NCI-H146 treated with DMSO at 0.1 percent for 48 hours (cell line): ENCODE results near the gene RFX2.
A peak's percentile ranks its signal among the peaks of the same experiment; 100 is the strongest.
"Not testable (repeated sequence)": the region's sequence is repeated elsewhere in the genome, so short reads cannot be mapped to it uniquely, and the experiment has no call there.

Experiments
- DNase-seq: peaks from one replicate; lab custom pipeline; 2025; ENCODE audit not compliant: unreplicated experiment; lab: John Stamatoyannopoulos, UW

Gene RFX2

DNA sequence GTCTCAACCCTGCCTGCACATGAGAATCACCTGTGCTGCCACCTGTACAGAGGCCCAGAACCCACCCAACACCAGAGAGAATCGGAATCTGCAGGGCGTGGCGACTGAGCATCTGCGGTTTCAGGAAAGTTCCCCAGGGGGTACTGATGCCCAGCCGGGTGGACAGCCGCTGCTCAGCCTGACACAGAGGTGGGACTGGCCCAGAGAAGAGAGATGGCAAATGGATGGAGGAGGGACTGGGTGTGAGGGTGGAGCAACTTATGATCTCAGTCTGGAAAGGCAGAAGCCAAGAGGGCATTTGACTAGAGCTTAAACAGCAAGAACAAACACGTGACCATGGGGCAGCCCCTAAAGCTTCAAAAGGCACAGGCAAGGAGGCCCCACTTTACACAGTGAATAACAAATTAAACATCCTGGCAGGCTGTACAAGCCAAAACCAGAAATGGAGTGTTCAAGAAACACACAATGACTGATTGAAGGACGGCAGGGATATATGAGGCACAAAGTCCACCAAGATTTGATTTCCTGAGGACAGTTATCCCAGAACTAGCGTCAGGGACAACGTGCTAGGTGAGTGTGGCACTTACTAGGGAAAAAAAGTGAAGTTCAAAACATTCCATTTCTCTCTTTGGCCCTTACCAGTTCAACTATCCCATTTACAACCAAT lies 135.4 kb downstream of the RFX2 start:
- no peak for DNase-seq

DNA sequence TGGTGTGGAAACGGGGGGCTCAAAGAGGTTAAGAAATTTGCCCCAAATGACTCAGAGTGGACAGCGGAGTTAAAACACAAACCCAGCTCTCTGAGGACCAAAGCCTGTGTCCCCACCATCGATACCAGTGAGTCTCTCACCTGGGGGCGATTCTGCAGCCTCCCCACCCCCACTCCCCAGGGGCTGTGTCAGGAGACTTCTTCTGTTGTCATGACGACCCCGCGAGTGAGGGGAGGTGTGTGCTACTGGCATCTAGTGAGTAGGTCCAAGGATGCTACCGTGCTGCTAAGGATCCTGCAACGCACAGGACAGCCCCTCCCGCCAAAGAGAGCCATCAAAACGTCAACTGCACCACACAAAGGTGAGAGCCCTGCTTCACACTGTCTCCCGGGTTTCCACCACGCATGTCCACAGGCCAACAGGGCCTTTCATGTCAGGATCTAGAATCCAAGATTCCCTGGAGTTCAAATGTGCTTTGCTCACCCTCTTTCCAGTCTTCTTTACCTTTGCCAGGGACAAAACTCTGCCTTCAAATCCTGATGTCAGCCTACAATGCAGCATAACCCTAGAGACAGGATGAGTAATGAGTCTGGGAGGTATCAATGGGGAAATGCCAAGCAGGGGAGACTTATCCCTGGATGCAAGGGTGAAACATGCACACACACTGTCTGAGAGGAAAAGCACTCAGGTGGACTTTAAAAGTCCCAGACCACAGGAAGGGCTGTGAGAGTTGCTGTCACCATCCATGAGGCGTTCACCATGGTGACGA lies 136.2 kb downstream of the RFX2 start:
- no peak for DNase-seq

DNA sequence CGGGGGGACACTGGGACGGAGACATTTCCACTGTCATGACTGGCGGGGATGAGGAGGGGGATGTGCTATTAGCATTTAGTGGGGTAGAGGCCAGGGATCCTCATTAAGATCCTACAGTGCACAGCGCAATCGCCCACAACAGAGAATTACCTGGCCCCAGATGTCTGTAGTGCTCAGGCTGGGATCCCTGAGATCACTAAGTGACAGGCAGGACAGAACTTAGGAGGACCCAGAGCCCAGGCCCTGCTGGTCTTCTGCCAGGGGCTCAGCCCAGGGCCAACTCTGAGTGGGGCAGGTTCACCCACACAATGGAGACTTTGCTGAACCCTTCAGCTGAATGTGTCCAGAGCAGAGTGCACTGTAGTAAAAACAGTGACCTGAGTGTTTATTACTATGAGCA lies 136.9 kb downstream of the RFX2 start:
- no peak for DNase-seq

DNA sequence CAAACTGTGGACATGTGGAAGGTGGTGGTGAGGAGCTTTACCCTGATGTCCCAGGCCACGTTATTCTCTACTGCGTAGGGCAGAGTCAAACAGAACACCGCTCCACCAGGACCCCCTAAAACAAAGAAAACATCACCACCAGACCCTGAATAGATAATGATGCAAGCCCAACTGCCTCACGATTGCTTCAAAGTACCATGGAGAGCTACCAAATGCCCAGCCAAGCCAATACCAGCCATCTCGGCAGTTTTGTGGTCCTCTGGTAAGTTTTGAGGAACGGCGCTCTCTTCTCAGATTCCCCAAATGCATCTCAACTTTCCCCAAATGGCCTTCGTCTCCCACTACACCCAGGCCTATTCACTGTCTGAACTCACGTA lies 138.0 kb downstream of the RFX2 start:
- no peak for DNase-seq

DNA sequence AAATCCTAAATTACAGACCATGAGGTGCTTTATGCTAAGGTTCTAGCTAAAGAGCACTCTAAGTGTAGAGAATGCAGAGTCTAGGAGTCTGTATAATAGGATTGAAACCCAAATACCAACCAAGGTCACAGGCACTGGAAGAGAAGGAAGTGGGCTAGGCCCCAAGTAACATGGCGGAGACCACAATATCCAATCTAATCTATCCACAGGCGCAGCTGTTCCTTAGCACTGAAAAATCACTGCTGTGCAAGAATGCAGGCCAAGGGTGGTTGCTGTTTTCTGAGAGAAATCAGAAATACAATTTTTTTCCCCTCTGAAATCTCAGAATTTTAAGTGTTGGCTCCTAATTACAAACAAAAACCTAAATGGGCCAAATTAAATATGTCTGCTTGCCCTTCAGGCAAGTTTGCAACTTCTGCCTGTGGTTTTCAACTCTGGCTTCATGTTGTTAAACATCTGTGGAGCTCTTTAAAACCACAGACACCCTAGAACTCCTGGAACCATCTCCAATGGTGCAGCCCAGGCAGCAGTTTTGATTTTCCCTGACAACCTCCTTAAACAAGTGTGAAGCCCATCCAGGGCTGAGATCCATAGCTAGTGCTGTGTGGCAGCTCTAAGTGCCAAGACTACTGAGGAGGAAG lies 138.5 kb downstream of the RFX2 start:
- DNase-seq, result no peak

DNA sequence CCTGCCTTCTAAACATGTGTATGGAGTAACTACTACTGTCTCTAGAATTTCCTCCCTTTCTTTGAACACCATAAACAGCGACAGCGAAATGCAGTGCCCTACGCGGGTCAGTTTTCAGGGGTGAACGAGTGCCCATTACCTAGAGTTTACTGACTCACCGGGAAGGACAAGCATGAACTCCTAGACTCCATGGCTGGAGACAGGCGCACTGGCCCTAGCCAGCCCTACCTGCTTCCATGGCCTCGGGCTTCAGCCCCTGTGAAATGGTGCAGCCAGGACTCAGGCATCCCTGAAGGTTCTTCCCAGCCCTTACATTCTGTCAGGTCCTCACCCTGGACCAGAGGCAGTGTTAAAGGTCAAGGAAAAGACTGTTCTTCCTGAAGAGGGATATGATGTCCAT lies 140.8 kb downstream of the RFX2 start:
- DNase-seq, result no peak

DNA sequence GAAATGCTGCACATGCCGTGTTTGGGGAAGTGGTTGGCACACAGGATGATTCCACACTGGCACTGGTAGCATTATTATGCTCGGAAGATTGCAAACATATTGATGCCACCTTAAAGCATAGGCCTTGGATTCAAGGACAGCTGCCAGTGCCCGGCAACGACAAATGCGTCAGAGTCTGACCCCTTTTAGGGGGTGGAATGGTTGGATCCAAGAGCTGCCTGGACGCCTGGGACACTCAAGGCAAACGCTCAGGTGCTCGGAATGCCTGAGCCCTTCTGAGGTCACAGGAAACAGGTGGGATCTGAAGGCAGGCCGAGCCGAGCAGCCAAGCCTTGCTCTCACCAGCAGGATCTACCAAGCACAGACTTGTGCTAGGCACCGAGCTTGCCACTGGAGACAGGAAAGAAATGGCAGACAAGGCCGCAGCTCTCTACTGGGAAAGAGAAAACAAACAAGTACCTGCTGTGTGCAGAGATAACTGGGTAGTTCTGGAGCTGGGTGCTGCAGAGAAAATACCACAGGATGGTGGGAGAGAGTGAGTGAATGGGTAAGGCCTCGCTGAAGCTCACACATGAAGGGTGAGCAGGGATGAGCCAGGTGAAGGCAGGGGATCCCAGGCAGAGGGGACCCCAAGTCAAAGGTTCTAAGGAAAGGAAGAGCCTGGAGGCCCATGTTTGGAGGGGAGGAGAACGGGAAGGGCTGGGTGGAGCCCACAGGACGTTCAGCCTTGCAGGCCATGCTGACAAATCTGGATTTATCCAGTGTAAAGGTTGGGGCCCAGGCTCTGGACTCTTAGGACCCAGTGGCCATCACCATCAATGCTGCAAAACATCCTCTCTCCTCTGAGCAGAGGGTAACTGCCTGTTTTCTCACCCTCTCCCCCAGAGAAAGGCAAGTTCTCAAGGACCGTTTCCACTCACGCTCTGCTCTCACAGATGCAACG lies 141.6 kb downstream of the RFX2 start:
- no peak for DNase-seq

DNA sequence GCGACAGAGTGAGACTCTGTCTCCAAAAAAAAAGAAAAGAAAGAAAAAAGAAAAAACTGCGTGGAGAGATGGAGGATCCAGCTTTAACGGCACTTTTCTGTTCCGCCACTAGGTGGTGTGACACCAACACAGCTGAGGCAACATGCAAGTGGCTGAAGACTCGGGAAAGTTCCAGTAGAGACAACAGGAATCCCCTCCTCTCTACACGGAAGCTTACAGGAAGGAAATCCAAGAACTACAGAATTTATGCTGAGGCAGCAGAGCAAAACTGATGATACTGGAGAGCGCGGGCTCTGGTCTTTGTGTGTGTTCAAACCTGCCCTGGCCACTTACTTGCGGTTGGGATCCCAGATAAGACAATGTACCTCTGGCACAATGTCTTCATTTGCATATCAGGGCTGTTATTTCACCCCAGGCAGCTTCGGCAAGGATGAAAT lies 142.3 kb downstream of the RFX2 start:
- no peak for DNase-seq

DNA sequence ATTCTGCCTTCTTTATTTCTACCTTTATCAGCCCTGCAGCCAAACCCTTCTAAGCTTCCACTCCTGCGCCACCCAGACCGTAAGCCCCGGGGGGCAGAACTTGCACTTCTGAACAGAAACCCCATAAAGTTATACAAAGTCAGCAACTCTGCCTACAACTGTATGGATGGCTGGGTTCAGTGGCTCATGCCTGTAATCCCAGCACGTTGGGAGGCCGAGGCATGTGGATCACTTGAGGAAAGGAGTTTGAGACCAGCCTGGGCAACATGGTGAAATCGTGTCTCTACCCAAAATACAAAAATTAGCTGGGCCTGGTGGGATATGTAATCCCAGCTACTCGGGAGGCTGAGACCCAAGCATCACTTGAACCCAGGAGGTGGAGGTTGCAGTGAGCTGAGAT lies 142.7 kb downstream of the RFX2 start:
- DNase-seq, result no peak

DNA sequence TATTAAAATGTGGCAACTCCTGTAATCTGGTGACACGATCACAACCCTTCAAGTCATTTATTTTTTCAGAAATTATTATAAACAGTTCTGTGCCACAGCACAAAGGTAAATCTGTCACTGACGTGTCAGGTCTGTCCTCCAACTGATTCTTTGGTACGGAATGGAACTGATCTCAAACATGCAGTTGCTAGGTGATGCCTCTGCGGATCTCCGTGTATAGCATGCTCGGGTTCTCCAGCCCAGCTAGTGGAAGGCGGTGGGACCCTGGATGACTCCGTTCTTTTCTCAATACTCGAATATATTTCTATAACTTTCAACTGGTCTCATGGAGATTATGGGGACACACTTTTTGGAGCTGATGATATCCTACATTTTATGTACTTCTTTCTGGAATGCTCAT lies 143.4 kb downstream of the RFX2 start:
- no peak for DNase-seq

DNA sequence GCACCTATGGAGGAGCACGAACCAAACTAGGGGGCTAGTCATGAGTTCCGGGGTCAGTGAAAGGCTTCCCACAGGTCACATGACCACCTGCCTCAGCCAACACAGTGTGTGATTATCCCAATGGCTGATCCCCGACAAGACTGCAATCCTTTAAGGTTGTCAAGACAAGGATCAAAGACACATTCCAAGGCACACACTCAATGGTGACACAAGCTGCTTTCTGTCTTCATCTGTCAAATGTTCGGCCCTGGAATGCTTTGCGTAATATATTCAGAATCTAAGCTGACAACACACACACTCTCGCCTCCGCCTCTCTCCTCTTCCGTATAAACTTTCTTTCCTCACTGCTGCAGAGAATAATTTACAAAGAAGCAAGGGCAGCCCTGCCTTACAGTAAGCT lies 144.1 kb downstream of the RFX2 start:
- DNase-seq, result no peak

DNA sequence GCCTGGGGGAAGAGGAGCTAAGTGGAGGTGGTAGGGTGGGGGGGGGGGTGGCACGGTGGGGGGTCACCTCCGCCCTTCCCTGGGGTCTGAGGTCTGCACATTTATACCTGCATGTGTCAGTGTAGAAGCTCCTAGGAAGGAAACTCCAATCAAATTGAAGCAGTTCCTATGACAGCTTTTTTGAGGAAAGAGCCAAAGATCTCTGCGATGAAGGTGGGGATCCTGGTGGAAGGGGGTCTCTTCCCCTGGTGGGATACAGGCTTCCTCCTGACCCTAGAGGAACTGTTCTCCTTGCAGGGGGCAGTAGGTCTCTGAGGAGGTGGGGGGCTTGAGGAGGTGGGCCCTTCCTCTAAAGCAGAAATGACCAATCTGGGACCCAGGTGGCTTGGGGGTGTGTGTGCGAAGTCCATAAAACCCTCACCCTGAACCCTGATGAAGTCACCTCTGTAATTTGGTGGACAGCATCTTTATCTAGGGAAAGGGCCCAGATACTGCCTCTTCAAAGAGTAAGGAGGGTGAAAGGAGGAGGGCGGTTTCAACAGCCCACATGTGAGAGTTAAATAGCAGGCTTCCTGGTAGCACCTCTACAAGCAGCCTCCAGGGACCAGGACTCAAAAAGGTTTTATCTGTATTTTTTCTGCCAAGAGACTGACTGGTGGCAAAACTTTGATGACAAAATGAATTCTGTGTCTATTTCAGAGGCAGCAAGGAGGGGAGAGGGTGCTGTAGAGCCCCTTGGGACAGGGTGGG lies 145.3 kb downstream of the RFX2 start:
- no peak for DNase-seq

DNA sequence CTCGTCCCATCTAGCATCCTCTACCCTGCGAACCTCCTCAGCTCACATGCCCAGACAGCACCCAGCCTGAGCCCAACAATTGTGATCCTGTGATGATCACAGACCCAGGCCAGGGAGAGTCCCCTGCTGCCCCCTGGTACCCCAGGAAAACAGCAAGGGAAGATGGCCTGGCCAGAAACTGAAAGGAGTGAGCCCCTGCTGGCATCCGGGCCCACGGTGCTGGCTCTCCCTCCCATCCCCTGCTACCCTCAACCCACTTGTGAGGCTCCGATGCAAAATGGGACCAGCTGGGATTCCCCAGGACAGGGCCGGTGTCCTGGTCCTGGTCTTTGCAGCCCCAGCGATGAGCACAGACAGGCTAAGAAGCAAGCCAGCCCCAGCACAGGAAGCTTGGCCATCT lies 146.4 kb downstream of the RFX2 start:
- no peak for DNase-seq

DNA sequence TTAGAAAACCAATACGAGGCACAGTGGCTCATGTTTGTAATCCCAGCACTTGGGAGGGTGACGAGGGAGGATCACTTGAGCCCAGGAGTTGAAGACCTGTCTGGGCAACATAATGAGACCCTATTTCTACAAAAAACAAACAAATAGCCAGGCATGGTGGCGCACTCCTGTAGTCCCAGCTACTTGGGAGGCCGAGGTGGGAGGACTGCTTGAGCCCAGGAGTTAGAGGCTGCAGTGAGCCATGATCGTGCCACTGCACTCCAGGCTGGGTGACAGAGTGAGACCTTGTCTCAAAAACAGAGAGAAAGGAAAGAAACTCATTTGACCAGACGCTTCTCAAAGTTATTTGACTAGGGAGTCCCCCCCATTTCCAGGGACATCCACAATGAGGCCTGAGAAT lies 147.0 kb downstream of the RFX2 start:
- DNase-seq, result not testable (repeated sequence)

DNA sequence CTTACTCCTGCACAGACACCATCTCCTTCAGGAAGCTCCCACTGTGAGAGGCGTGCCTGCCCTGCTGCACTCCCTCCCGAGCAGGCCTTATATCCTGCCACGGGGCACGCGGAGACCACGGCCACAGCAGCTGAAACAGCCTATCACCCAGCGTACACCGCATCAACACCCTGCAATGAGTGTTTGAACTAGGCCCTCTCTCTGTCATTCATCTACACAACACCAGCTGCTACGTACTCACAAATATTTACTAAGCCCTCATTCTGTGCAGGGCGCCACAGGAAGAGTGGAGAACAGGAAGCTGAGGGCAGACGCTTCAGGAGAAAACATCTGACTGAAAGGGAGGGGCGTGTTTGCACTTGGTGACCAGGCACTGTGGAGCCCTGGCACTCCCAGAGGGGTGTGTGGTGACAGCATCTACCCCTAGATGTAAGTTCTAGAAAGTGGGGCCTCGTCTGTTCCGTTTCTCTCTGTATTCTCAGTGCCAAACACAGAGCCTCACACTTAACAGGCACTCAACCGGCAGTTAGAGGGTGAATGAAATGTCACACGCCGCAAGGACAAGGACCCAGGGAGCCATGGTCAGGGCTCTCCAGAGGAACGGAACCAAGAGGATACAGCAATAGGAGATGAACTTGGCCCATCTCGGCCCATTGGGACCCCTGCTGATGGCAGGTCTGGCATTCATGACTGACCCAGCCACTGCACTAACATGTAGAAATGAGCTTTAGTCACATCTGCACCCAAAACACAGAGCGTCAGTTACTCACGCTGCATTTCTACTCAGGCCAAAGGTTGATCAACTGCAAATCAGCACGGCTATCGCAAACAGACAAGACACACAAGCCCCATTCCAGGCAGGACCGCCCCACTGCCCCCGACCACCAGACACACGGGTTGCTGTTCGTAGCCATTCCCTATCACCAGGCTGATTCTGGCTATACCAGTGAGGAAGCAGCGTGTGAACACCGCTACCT lies 148.0 kb downstream of the RFX2 start:
- peak; percentile 95 for DNase-seq

DNA sequence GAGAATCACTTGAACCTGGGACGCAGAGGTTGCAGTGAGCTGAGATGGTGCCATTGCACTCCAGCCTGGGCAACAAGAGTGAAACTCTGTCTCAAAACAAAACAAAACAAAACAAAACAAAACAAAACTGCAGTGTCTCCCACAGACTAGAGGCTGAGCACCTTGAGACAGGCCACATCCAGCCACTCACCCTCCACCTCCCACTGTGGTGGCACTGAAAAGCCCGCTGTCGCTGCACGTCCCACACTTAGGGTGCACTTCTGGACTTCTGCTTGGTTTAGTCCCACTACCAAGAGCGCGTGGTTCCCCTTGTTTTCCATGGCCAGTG lies 148.7 kb downstream of the RFX2 start:
- not testable (repeated sequence) for DNase-seq

DNA sequence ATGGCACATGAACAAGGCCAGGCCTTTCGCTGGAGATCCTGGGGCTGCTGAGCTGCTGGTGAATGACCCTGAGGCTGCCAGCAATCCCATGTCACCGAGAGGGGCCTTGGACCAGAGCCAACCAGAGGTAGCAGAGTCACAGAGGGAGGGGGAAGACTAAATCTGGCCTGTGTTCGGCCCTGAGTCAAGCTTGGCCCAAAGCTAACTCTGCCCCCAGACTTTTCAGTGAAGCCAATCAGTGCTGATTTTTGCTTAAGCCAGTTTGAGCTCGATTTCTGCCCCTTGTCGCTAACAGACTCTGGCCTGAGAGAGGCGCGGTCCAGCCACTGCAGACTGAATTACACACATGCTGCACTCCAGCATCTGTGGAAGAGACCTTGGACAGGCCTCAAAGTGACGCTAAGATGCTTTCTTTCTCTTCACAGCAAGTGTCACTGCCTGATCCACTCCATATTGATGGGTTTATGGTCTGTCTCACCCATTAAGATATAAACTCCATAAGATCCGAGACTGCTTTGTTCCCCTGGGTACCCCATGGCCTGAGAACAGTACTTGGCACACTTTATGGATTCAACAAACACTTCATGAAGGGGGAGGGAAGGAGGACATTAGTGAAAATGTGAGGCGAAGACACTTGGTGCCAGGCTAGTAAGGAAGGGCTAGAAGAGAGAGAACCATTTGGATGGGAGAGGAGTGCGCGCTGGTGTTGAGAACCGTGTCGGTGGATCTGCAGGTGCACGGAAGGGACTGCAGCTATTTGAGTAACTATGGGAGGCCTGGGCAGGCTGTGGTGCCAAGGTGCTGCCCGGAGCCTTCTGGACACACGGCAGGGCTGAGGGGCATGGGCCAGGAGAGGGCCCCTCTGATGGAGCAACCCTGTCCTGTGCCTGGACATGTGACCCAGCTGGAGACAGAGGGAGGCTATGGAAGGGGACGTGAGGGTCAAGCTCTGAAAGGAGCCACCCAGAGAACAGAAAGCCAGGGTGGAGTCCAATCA lies 150.0 kb downstream of the RFX2 start:
- DNase-seq, result no peak

DNA sequence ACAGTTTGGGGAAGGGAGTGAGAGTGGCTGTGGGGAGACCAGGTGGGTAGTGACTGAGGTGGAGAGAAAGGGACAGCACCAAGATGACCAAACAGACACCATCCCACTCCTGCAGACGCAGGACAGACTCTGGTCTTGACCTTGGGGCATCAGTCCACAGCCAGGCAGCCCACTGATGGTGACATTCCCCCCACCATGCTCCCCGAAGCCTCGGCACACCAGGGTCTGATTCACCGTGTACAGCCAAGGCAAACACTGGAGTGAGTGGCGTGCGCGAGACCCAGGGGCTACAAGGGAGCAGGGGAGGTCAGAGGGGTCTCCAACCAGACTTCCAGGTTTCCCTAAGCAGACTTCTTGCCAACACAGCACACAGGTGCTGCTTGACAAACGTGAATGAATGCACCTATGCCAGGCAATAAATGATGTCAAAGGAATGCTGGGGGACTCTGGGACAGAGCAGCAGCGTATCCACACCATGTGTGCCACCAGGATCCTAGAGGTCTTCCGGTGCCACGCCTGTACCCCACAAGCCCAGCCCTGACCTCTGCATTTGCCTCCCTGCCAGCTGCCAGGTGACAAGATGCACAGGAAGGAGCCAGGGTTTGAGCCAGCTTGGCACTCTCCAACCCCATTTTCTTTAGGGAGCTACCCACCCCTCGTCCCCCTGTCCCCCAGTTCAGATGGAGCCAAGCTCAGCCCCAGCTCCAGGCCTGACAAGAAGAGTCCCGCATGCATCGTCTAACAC lies 150.9 kb downstream of the RFX2 start:
- no peak for DNase-seq
